ENCODE measurements around the gene LTC4S.
"Not testable (repeated sequence)": the region's sequence is repeated elsewhere in the genome, so short reads cannot be mapped to it uniquely, and the experiment has no call there.

Gene LTC4S

GRCh38 chr5:179827680-179828079 lies 33.9 kb downstream of the LTC4S start:
- peak; percentile 17 for DNase-seq

- DNase-seq = no peak
These were observed 35.1 kb downstream of the LTC4S start for GRCh38 chr5:179828756-179829421.

DNA sequence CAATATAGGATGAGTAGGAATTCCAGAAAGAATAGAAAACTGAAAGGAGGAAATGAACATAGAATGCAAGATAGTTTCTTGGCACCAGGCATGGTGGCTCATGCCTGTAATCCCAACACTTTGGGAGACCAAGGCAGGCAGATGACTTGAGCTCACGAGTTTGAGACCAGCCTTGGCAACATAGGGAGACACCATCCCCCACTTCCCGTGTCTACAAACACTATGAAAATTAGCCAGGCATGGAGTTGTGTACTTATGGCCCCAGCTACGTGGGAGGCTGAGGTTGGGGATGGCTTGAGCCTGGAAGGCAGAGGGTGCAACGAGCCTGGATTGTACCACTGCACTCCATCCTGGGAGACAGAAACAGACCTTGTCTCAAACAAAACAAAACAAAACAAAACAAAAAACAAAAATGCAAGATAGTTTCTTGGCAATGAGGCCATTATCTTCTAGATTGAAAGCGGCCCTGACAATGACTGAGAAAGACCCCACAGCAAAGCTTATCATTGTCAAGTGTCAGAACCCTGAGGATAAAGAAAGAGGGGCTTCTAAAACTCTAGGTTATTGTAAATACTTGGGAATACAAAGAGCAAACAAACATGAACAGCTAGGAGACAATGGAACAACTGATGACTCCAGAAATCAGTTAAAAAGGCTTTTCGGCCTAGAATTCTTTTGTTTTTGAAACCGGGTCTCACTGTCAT lies 36.1 kb downstream of the LTC4S start:
- no peak for DNase-seq

DNA sequence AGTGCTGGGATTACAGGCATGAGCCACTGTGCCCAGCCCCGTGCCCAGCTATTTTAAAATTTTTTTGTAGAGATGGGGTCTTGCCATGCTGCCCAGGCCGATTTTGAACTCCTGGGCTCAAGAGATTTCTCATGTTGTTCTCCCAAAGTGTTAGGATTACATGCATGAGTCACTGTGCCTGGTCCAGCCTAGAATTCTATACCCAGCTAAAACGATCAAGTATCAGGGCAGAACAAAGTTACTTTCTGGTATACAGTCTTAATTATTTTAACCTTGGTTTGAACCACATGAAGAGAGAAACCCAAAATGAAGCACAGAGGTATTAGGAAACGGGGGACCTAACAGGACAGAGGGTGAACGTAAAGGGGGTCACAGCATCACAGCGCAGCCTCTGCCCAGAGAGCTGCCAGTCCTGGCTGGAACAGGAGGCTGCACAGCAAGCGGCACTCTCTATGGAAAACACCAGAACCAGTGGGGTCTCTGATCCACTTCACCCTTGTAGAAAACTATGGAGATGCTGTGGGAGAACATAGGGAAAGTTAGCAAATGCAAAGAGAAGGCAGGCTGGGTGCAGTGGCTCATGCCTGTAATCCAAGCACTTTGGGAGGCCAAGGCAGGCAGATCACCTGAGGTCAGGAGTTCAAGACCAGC lies 37.2 kb downstream of the LTC4S start:
- no peak for DNase-seq

DNA sequence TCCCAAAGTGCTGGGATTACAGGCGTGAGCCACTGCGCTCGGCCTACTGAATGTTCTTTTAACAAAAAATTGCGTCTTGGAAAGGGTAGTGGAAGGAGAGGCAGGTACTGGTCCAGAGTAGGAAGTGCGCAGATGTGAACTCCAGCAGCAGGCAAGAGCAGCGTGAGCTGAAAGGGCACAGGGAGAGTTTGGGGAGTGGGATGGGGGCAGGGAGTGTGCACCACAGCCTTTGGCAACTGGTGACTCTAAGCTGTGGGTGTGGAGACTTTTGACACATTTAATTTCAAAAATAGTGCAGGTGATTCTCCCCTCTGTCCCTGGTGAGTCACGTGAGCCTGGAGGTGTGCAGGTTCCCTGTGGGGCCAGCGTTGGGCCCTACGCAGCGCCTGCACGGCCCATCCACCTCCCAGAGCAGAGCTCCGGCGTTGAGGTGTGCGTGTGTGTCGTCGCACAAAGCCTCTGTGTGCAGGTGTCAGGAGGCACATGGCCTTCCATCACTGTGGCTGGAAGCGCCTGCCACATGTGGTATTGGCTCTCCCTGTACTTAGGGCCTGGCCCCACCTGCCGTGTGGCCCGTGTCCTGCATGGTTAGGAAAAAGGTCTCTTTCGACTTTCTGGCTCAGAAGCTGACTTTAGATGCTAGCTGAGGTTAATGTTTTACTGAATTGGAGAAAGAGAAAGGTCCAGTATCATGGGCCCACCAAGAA lies 38.4 kb downstream of the LTC4S start:
- DNase-seq = no peak

DNA sequence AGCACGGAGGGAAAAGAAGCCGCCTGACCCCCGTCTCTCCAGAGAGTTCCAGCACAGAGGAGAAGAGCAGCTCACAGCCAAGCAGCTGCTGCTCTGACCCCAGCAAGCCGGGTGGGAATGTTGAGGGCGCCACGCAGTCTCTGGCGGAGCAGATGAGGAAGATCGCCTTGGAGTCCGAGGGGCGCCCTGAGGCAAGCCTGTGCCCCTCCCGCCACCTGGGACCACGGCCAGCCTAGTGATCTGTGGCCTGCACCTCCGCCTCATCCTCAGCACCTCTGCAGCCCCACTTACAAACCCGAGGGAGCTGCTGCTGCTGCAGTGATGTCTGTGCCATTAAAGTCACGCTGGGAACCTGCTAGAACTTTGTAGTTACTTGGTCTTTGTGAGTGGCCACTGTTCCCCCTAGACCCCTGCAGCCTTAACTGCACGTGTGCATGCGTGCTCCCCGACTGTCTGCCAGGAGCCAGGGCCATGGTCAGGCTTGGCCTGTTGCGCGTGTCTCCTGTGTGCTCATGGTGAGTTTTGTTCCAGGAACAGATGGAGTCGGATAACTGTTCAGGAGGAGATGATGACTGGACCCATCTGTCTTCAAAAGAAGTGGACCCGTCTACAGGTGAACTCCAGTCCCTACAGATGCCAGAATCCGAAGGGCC lies 39.4 kb downstream of the LTC4S start:
- DNase-seq = no peak

GRCh38 chr5:179833709-179834070 lies 39.9 kb downstream of the LTC4S start:
- no peak for DNase-seq

- DNase-seq = no peak
These were observed 40.3 kb downstream of the LTC4S start for GRCh38 chr5:179834120-179834519.

- not testable (repeated sequence) for DNase-seq
These were observed 41.1 kb downstream of the LTC4S start for GRCh38 chr5:179834871-179835270.

GRCh38 chr5:179836225-179837019 lies 42.6 kb downstream of the LTC4S start:
- peak; percentile 75 for DNase-seq

GRCh38 chr5:179837076-179838011 lies 43.6 kb downstream of the LTC4S start:
- no peak for DNase-seq

DNA sequence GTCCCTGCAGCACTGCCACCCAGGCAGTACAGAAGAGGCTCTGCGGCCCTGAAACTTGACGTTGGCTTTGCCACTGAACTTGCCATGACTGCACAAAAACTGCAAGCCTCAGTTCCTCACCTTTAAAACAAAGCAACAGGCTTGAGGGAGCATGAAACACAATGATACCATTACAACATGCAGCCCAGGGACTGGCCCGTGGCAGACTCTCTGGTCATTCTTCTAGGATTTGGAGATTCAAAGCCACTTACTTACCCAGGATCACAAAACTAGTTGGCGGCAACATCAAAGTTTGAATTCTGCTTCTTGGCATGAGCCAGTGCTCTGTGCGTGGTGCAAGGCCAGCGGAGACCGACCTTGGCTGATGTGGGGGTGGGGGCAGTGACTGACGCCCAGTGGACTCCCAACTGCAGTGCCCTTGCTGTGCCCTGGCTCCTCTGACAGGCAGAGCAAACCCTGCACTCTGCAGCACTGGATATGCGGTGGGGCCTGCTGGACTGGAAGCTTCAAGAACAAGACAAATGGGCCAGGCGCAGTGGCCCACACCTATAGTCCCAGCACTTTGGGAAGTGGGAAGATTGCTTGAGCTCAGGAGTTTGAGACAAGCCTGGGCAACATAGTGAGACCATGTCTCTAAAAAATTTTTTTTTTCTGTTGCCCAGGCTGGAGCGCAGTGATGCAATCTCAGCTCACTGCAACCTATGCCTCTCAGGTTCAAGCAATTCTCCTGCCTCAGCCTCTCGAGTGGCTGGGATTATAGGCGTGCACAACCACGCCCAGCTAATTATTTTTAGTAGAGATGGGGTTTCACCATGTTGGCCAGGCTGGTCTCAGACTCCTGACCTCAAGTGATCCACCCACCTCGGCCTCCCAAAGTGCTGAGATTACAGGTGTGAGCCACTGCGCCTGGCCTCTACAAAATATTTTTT lies 45.8 kb downstream of the LTC4S start:
- DNase-seq = no peak

DNA sequence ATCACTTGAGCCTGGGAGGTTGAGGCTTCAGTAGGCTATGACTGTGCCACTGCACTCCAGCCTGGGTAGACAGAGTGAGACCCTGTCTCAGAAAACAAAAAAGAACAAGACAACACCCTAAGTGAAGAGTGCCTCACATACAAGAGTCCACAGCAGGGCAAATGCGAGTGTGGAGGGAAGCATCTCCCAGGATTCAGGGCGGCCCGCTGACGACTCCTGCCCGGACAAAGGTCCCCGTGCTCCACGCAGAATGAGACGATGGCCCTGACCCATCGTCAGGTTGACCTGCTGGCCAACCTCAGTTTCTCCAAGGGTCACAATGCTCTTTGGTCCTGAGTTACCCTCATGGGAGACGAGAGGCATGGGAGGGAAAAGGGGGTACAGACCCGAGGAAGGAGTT lies 46.5 kb downstream of the LTC4S start:
- DNase-seq = no peak

GRCh38 chr5:179840766-179841165 lies 47.0 kb downstream of the LTC4S start:
- DNase-seq = no peak

- no peak for DNase-seq
These were observed 47.8 kb downstream of the LTC4S start for GRCh38 chr5:179841621-179842020.
